Limb (tissue), 2 donors: Measurements from ENCODE around the gene EFR3B.

Experiments
- DNase-seq, 2 donors: peaks; one replicate each; pipeline ENCODE4 v3.0.0-alpha.2; 2016; ENCODE audit errors: extremely low spot score in 2 of 2

Gene EFR3B

DNA sequence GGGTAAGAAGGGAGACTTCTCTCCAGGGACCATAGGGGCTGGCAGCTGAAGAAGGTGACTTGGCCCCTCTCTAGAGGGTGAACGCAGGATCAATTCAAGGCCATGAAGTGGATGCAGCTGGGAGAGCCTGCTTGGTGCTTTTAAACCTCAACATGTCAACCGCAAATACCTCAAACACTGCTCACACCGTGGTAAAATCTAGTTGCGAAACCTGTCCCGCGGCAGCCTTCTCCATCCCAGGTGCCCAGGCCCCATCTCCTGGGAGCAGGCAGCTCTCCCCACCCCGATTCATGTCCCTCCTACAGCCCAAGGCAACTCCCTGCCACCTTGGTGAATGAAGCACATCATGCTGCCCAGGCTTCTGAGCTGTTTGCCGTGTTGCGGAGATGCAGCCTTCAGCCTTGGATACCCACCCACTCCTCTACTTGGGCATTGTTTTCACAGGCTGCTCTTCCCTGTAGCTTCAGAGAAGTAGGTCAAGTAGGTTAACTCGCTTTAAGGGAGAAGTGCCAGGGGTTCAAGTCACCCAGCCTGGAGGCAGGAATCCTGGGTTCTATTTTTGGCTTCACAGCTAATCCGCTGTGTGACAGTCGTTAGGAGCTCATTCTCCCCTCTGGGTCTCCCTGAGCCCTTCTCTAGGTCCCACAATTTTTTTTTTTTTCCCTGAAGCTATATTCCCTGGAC, 6.2 kb upstream of the EFR3B start:
- no peak for DNase-seq

DNA sequence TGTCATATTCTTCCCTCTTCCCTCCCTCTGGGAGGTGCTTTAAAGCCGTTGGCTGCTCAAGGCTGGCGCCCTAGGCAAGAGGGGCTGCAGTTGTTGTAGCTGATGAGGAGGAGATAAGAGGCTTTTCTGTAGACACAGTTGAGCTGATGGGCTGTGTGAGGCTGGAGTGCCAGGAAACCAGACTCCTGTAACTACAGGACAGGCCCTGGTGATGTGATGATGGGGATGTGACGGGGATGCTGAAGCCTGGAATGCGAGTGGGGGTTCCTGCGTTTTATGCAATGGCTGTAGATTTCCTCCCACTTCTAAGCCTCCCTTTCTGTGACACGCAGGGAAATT, 5.7 kb upstream of the EFR3B start:
- DNase-seq = no peak

DNA sequence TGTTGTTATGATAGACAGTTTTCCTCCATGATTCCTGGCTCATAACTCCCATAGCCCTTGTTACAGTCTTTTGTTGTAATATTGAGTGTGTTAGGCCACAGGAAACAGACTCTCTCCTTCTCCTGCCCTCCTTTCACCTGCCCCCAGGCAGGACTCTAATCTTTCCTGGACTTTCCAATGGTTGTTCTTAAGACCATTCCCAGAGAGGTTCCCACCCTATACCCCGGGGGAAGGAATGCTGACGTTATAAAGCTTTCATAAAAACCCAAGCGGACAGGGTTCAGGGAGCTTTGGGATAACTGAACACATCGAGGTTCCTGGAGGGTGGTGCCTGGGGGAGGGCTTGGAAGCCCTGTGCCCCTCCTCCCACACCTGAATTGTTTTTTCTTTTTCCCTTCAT, 2.8 kb upstream of the EFR3B start:
- no peak for DNase-seq

DNA sequence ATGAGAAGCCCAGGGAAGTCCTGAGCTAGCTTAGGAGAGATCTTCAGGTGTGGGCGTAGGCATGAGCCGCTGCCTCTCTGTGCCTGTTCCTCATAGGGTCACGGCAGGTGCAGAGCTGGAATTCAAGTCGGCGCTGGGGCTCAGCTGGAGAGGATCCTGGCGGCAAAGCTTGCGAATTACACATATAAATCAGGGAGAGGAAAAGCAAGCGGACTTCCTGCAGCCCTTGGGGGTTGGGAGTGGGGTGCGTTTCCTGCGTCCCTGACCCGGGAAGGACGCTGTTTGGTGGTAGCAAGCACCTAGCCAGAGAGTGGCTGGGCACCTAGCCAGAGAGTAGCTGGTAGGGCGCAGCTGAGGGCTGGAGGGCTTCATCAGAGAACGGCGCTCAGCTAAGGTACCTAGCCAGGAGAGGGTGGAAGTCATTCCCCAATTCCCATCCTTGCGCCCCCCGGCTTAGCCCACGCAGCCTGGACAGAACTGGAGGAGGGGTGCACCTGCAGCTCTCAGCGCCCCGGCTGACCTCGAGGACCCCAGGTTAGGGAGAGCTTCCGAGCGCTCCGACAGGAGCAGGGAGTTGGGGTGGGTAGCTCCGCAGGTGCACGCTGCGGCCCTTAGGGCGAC, 459 bp upstream of the EFR3B start:
- peak; percentile 28 to 66 for DNase-seq

DNA sequence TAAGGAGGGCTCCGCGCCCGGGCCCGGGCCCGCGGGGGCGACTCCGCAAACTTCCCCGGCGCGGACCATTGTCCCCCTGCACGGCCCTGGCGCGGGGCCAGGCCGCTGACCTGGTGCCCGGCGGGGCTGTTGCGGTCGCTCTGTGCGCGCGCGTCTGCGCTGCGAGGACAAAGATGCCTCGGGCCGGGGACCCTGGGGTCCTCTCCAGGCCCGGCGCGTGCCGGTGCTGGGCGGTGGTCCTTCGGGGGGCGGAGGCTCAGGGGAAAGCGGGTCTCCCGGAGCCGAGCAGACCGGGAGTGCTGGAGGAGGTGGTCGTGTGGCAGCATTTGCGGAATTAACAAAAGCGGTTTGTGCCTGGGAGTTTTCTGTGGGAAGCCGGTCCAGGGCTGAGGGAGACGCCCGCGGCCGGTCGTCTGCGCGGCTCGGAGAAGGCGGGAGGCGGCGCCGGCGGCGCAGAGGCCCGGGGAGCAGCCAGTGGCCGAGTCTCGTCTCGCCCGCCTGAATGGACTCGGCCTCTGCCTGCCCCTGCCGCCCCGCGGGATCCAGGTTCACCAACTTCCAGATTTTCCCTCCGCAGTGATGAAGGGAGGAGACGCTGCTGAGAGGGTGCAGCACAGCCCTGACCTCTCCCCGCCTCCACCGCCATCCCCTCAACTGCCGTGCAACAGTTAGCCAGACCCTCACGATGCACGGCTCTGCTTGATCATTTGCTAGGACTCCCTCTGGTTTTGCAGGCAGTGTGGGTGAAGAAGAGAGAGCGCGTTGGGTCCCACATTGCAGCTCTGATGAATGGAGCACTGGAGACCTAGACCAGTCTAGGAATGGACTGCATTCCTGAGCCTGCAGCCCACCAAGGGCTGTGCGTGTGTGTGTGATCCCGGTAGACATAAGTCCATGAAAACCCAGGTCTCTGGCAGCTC, 705 bp downstream of the EFR3B start:
- DNase-seq = peak in 1 of 2 donors; percentile 6

DNA sequence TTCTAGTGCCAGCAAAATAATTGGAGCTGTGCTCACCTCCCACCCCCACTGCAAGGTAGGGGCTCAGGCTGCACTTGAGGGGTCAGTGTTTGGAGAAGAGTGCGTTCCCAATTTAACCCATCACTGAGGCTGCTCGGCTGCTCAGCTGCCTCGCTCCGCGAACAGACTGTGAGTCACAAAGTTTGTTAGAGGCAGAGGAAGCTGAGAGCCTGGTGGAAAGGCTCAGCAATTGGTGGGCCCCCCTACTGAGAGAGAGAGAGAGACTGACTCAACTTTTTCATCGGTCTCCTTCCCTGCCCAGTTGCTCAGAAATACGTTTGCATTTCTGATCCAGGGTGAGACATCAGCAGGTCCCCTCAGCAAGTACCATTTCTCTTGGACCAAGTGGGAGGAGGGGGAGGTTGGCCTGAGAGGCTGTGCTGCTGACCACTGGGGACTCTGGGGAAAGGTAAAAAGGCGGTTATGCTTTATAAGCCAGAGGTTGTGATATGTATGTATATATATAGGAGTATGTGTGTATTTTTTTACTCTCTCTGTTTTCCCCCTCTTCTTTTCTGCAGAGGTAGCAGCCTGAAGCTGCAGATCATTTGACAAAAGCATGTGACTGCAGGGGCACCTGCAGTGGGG, 1.5 kb downstream of the EFR3B start:
- DNase-seq = peak in 1 of 2 donors; percentile 41

DNA sequence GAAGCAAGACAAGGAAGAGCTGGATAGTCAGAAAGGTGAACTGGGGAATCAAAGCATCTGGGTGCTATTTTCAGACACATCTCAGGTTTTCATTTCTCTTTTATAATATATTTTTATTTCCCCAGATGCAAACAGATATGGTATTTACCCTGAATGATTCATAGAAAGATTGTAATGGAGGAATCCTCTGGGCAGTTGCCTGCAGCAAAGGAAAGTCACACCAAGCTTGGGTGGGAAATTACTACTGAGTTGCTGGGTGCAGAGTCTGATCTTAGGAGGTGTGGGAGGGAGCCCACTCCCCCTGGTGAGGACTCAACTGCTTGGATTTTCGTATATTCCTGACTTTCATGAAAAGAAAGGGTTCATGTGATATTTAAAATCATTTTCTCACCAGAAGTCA, 2.1 kb downstream of the EFR3B start:
- no peak for DNase-seq

DNA sequence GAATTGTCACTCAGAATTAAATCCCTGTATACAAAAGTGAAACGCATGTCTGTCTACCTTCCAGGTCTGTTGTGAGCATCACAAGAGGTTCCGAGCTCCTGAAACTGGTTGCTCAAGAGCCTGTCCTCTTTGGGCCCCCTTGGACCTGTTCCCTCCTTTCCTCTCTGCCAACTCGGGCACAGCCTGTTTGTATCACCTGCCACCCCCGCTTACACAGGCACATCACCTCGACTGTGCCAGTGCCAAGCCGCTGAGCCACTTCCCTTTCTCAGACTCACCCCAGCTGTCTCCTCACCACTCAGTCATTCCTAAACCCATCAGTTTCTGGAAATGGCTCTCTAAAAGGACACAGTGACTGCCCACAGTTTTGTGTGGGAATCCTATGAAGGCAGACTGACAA, 3.1 kb downstream of the EFR3B start:
- DNase-seq = no peak

DNA sequence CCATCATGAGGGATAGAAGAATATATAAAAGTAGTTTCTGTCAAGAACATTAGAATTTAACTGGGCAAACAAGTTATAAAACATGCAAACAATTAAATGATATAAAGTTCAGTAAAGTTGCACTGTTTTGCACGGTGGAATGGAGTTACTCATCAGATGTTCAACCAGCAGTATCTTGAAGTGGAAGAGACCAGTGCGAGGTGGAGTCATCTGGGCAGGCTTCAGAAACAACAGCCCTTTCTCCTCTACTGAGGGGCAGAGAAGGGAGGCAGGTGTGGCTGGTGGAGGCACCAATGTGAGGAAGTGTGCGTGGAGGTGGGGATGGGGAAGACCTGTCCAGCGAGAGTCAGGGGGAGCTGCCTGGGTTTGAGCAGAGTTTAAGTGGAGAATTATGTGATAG, 7.5 kb downstream of the EFR3B start:
- no peak for DNase-seq

DNA sequence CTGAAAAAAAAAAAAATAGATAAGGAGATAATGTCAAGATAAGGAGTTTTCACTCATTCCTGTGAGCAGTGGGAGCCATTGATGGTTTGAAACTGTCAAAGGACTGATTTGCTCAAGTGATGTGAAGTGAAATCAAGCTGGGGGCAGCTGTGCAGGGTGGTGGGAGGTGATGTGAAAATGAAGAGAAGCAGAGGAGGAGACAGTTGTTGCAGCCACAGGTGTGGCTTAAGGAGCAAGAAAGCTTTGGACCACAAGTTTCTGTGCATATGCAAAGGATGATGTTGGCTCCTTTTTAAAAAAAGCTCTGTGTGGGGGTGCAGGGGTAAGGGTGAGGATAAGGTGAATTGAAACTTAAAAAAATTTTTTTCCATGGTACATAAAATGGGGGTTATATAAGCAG, 8.3 kb downstream of the EFR3B start:
- DNase-seq = no peak

DNA sequence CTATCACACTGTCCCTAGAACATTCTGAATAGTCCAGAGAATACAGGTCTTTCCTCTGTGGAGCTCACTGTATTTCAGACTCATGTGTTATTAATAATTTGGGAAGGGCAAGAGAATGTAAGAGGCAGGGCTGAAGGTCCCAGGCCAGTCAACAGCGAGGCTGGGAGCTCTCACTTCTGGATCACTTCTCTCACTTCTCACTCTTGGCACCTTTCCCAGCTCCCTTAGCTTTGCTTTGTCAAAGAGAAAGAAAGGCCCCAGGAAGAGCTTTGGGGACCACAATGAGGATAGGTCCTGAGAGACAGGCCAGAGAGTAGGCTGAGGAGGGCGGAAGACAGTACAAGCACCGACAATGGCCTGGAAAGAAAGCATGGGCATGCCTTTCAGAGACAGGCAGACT, 11.2 kb downstream of the EFR3B start:
- no peak for DNase-seq

DNA sequence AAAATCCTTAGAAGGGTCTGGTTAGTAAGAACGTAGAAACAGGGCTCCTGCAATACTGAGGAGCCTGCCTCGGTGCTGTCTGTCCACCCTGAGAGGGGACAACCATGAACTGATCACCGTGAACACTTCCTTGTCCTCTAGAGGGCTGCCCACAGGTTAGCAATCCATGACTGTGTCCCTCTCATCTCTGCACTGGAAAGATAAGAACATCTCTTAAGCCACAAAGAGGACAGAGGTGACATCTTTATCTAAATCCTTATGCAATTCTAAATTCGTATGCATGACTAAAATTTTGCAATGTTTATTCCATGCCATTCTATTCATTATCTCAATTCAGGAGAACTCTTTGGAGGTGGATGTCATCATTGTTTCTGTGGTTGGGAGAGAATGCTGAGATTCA, 12.8 kb downstream of the EFR3B start:
- DNase-seq = no peak

DNA sequence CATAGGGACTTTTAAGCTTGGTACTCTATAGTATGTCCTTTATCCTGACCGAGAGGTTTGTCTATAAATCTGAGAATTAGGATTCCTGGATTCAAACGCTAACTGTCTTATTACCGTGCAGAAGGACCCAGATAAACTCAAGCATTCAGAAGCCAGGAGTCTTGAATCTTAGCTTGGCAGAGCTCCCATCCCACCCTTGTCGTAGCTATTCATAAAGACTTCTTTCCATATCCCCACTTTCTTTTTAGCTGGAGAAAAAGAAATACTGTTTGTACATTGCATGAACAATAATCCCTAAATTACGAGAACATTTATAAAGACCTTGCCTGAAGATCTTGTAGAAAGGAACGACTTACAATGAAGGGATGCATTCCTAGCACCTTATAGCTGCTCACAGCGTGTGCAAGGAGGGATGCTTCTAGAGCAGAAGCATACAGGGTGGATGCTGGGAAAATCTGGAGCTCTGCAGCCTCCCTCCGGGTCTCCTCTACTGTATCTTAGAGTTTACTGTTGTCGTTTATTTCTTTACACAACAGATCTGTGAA, 13.6 kb downstream of the EFR3B start:
- no peak for DNase-seq

DNA sequence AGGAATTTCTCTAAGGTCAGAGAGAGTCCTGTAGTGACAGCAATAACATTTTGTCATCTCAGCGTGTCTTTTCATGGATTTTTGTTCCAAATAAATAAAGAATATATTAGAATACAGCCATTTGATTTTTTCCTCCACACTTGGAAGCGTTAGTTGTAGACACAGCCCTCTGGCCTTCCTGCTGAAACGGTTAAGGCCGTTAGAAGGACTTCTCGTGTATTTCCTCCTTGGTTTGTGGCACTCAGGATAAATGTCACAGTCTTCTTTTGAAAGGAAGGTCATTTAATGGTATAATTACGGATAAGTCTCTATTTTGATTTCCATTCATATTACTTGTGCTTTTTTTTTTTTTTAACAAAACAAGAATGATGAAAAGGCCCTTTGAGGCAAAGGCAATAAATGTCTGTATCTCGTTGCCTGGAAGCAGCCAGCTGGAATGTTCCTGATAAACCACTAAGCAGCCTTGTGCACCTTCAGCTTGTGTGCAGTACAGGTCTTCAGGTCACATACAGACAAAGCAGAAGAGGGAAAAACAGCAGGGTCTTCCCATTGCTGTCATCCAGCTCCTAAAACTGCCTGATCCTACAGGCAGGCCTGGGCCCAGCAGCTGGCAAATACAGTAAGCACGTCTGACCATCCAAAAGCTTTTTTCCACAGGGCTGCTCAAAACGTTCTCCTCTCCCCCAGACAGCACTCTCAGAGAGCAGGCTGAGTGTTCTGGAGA, 14.4 kb downstream of the EFR3B start:
- DNase-seq = no peak

DNA sequence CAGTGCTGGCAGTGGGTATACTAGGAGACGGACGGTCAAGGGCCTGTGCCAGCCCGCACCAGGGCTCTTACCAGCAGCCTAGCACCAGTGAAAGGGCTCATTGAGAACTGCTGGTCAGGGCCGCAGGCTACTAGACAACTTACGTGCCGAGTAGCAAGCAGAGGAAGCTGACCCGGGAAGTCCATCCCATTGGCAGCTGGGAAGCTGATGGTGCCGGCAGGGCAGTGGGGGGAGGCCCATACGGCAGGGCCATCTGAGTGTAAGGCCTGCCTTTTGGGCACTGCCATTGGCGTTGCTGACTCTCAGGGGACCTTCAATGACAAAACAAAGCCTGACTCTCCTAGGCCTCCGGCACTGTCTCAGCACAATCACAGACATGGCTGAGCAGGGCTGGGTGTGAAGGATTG, 20.6 kb downstream of the EFR3B start:
- DNase-seq = peak in 1 of 2 donors; percentile 60

DNA sequence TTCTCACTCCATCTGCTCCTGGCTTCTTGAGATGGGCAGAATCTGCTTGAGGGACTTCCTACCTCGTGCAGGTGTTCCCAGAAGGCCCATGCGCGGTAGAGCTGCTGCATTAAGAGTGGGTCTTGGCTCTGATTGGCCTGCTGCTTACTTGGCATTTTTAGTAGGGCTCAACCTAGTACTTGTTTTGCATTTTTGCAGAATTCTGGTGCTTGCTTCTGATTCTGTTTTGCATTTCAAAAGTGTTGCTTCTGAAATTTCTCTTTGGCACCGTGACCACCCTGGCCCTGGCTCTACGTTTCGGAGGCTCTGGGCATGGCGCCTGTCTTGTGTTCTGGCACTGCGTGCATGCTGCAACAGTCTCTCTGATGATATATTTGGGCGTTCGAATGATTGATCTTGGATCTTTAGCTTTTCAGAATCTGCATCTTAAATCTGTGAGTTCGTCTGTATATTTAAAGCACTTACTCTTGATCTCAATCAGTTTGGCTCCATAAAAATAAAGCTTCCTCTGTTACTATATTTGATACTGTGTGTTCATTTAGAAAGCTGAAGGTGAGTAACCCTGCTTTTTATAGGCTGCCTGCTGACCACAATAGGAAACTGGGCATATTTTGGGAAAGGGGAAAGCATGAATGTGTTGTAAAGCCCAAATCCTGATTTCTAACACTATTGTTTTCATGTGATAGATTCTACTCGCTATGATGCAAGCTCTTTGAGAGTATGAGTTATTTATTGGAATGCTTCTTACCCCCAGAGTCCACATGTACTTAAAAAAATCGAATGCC, 22.2 kb downstream of the EFR3B start:
- DNase-seq = no peak

DNA sequence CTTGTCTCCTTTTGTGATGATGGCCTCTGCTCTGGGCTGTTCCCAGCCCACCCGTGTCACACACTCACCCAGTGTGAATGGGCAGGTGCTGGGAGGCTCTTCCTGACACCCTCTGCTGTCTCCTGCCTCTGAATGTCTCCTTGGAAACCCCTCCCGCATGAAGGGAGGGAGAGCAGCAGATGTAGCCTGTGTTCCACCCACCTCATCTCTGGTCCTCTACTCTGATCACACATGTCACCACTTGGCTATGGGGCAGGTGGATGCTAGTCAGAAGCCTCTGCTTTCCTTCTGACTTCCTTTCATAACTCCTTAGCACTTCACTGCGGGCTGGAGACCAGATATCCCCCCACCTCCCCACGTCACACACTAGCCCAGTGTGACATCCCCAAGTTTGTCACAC, 23.9 kb downstream of the EFR3B start:
- DNase-seq = no peak

DNA sequence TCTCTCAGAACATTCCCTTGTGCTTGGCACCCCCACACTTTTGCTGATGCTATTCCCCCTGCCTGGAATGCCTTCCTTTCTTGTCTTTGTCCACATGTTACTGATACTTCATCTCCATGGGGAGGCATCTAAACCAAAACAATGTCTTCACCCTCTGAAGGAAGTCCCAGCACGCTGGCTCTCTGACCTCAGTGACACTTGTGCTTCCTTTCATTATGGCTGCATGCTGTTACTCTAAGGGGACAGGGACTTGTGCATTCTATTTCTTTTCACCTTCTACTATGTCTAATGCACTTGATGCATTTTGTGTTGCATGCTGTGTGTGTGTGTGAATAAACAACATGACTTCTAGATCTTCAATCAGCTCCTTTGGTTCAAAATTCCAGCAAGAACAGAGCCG, 24.6 kb downstream of the EFR3B start:
- DNase-seq = no peak

DNA sequence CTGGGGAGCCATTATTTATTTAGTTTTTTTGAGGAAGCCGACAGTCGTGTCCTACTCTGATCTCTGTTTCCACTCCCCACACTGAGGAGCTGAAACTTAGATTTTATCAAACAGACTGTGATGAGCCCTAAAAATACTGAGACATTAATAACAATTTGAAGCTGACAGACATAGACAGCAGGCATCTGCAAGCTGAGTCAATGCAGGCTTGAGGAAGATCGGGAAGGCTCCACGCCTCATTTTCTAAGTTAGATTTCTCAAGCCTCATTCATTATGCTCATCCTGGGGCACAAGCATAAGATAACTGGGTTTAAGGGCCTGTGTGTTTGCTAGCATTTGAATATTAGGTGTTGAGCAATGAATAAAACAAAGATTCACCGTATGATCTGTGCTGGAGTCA, 26.3 kb downstream of the EFR3B start:
- no peak for DNase-seq

DNA sequence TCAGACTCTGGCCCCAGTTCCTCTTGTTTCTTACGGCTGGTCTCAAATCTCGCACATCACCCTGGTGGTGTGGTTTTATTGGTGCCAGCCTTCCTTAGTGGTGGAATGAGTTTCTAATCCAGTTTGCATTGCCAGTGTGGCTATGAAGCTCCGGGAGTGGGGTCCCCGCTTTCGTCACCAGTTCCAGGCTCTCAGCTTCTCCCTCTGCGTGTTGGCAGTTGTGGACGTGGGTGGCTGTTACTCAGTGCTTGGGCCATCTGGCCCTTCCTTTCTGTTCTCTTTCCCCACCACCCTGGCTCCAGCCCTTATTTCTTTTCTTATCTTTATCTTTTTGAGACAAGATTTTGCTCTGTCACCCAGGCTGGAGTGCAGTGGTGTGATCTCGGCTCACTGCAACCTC, 30.1 kb downstream of the EFR3B start:
- no peak for DNase-seq
